GM12873 (cell line): ENCODE measurements around the gene RAB41.

ENCODE experiments used
- TF ChIP-seq, protein P1 (sequence below): IDR thresholded peaks from 2 replicates; pipeline ENCODE4 v1.5.1; 2012; ENCODE audit warnings: low read depth, mild to moderate bottlenecking, moderate library complexity, low read length, control low read depth; ENCODE audit not compliant: insufficient read depth; ENCODE audit errors: missing control alignments

Gene RAB41

DNA sequence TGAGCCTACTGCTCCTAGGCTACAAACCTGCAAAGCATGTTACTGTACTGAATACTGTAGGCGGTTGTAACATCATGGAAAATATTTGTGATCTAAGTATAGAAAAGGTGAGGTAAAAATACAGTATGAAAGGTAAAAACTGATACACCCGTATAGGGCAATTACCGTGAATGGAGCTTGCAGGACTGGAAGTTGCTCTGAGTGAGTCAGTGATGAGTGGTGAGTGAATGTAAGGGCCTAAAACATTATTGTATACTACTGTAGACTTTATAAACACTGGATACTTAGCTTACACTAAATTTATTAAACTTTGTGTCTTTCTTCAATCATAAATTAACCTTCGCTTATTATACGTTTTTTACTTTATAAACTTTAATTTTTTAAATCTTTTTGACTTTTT is 11.6 kb downstream of the RAB41 start:
- TF ChIP-seq, protein P1, sequence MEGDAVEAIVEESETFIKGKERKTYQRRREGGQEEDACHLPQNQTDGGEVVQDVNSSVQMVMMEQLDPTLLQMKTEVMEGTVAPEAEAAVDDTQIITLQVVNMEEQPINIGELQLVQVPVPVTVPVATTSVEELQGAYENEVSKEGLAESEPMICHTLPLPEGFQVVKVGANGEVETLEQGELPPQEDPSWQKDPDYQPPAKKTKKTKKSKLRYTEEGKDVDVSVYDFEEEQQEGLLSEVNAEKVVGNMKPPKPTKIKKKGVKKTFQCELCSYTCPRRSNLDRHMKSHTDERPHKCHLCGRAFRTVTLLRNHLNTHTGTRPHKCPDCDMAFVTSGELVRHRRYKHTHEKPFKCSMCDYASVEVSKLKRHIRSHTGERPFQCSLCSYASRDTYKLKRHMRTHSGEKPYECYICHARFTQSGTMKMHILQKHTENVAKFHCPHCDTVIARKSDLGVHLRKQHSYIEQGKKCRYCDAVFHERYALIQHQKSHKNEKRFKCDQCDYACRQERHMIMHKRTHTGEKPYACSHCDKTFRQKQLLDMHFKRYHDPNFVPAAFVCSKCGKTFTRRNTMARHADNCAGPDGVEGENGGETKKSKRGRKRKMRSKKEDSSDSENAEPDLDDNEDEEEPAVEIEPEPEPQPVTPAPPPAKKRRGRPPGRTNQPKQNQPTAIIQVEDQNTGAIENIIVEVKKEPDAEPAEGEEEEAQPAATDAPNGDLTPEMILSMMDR = no peak

DNA sequence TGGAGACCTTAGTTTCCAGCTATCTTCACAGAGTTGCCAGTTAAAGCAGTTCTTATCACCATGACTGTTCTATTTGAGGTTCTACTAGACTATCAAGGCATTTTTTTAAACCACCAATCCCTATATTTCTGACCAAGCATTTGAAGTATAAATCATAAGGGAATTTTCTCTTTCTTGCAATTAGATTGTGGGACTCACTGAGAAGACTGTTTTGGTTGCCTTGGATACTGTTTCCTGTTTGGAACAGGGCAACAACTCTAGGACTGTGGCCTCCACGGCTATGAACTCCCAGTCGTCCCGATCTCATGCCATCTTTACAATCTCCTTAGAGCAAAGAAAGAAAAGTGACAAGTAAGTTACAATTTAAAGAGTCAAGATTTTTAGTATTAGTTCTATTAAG is 19.7 kb downstream of the RAB41 start:
- TF ChIP-seq, protein P1 = no peak

DNA sequence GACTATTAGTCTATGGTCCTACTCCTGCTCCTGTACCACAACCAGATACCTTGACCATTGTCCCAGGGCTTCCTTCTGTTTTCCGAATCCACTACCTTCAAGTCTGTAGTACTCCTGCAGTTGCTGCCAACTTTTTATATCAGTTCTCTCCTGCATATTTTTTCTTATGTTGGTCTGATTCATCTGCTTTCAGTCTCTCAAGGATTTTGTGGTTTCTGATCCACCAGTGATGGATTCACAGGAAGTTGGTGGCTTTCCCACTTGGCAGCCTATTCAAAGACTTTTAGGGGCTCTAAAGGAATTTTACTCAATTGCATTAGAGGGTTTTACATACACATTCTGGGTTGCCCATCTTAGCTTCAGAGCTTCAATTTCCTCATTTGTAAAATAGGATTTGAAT is 31.5 kb downstream of the RAB41 start:
- TF ChIP-seq, protein P1 = no peak

DNA sequence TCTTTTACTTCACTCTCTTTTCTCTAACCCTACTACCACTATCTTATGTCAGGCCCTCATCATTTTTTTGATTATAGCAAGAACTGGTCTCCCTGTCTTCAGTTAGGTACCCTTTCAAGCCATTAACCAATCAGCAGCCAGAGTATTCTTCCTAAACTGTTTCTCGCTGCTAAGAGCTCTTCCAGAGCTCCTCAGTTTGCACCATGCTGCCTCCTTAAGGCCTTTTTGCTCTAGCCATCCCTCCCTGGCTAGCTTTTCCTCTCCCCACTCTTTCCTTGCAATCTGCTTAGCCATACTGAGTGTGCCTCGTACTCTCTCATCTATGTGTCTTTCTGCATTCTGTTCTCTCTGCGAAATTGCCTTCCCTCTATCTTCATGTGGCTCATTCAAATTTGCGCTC is 40.8 kb downstream of the RAB41 start:
- TF ChIP-seq, protein P1 = no peak

DNA sequence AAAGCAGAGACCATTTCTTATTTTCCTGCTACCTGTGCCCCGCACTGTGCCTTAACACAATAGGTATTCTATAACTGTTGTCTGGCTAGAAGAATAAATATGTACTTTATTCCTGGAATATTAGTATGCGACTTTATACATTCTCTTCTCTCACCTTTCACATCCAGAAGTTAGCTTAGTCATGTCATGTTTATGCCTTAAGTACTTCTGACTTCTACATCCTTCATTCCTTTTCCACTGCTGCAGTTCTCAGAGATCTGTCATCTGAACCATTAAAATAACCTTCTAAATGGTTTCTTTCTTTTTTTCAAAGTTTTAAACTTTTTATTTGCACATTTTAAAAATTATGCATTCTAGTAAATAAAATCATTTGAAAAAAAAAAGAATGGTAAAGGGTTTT is 42.4 kb downstream of the RAB41 start:
- TF ChIP-seq, protein P1 = no peak

DNA sequence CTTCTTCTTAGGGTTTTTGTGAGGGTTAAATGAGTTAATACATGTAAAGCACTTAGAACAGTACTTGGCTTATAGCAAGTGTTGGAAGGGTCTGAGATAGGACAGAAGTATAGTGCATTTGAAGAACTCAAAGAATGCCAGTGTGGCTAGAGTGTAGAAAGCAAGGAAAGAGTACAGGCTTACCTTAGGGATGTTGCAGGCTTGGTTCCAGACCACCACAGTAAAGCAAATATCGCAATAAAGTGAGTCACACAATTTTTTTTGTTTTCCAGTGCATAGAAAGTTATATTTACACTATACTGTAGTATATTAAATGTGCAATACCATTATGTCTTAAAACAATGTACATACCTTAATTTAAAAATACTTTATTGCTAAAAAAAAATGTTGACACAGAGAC is 49.2 kb downstream of the RAB41 start:
- TF ChIP-seq, protein P1 = no peak

DNA sequence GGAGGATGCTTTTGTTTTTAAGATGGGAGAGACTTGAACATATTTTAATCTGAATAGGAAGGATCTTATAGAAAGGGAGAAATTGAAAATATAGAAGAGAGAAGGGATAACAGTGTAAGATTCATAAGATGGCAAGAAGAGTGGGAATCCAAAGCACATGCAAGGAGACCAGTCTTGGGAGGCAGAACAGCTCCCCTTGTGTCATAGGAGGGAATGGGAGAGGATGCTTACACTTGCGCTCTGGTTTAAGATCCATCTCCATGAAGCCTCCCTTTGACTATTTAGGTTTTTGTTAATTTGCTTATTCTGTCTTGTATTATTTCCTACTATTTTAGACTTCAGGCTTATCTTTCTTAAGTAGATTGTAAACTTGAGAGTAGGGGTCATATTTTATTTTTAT is 50.6 kb downstream of the RAB41 start:
- TF ChIP-seq, protein P1 = peak; percentile 32
